IMR-90 (cell line): ENCODE data around the gene STAP2. TPM values are rescaled to one million over a fixed set of nuclear protein-coding genes. Genes with fewer than 3 reads are reported as not detected.

Experiments used
- ATAC-seq: fragments of 200-7000 bp; cut with Tn5 transposase; 2 replicates; pipeline ENCODE4 v1.9.1; 2020; ENCODE audit warnings: low read depth, mild to moderate bottlenecking, moderate library complexity
- BruUV-seq: library from RNA; stranded (reverse); fragments of 400-500 nt; replicated peaks from 2 replicates; lab custom pipeline; 2021; lab: Mats Ljungman, UMichigan
- CTCF ChIA-PET: fragments of 300-600 bp; formaldehyde crosslinking; extraction: SDS; loops from one replicate; lab custom pipeline; 2021; ENCODE audit warnings: antibody characterized with exemption; lab: Yijun Ruan, JAX
- POLR2A ChIA-PET: fragments of 300-600 bp; sonication (Branson Sonifier 250); formaldehyde crosslinking; loops from one replicate; lab custom pipeline; 2022; ENCODE audit warnings: antibody characterized with exemption; ENCODE audit not compliant: unreplicated experiment; lab: Charles Lee
- DNase-seq: peaks from one replicate; pipeline ENCODE4 v3.0.0; 2013
- H2AFZ ChIP-seq: replicated peaks from 2 replicates; pipeline ENCODE3; 2013; ENCODE audit warnings: low read length, mild to moderate bottlenecking; ENCODE audit not compliant: poor library complexity
- H2AK5ac ChIP-seq: 2 replicates; pipeline ENCODE4 v1.6.1; 2013; ENCODE audit warnings: low read depth, low read length, inconsistent platforms
- H2AK9ac ChIP-seq: replicated peaks from 2 replicates; pipeline ENCODE3; 2013; ENCODE audit warnings: mild to moderate bottlenecking, low read depth, low read length, moderate library complexity; ENCODE audit not compliant: poor library complexity
- H2BK120ac ChIP-seq: 2 replicates; pipeline ENCODE4 v1.6.1; 2013; ENCODE audit warnings: low read depth, low read length, inconsistent platforms
- H2BK15ac ChIP-seq: 3 replicates; pipeline ENCODE4 v1.6.1; 2013; ENCODE audit warnings: low read depth, low read length, inconsistent platforms
- H2BK20ac ChIP-seq: 2 replicates; pipeline ENCODE4 v1.6.1; 2013; ENCODE audit warnings: low read depth, mild to moderate bottlenecking, inconsistent platforms, low read length, moderate library complexity
- H2BK5ac ChIP-seq: 2 replicates; pipeline ENCODE4 v1.6.1; 2013; ENCODE audit warnings: mild to moderate bottlenecking, low read depth, low read length, inconsistent platforms; ENCODE audit not compliant: poor library complexity, severe bottlenecking
- H3K14ac ChIP-seq: replicated peaks from 2 replicates; pipeline ENCODE4 v1.6.1; 2013; ENCODE audit warnings: low read depth, low read length, inconsistent platforms
- H3K18ac ChIP-seq: 2 replicates; pipeline ENCODE4 v1.6.1; 2013; ENCODE audit warnings: low read depth, low read length, control low read depth
- H3K23ac ChIP-seq: 2 replicates; pipeline ENCODE4 v1.6.1; 2013; ENCODE audit warnings: low read depth, low read length, inconsistent platforms
- H3K27ac ChIP-seq: 2 replicates; pipeline ENCODE4 v1.5.1; 2013; ENCODE audit warnings: mild to moderate bottlenecking, control low read depth, low read length; ENCODE audit not compliant: insufficient read depth
- H3K27me3 ChIP-seq: 2 replicates; pipeline ENCODE4 v1.6.1; 2013; ENCODE audit warnings: low read length; ENCODE audit not compliant: control insufficient read depth, insufficient read depth
- H3K36me3 ChIP-seq: 2 replicates; pipeline ENCODE4 v1.6.1; 2013; ENCODE audit warnings: low read length, mixed read lengths; ENCODE audit not compliant: control insufficient read depth, insufficient read depth
- H3K4ac ChIP-seq: 2 replicates; pipeline ENCODE4 v1.6.1; 2013; ENCODE audit warnings: low read depth, low read length, inconsistent platforms
- H3K4me1 ChIP-seq: 2 replicates; pipeline ENCODE4 v1.6.1; 2013; ENCODE audit warnings: low read length, mixed read lengths; ENCODE audit not compliant: control insufficient read depth, insufficient read depth
- H3K4me2 ChIP-seq: 2 replicates; pipeline ENCODE4 v1.6.1; 2013; ENCODE audit warnings: low read depth, mild to moderate bottlenecking, control low read depth, low read length, moderate library complexity
- H3K4me3 ChIP-seq: 2 replicates; pipeline ENCODE4 v1.5.1; 2013; ENCODE audit warnings: low read depth, mild to moderate bottlenecking, control low read depth, low read length, moderate library complexity; ENCODE audit not compliant: insufficient read depth
- H3K56ac ChIP-seq: 2 replicates; pipeline ENCODE4 v1.6.1; 2013; ENCODE audit warnings: low read length, inconsistent platforms; ENCODE audit not compliant: insufficient read depth; ENCODE audit errors: extremely low read depth
- H3K79me1 ChIP-seq, 2 experiments: 2 replicates each; pipeline ENCODE4 v1.6.1; 2013; ENCODE audit warnings: low read length in 2 of 2, inconsistent platforms in 1 of 2, low read depth in 1 of 2
- H3K9ac ChIP-seq: 2 replicates; pipeline ENCODE4 v1.6.1; 2013; ENCODE audit warnings: low read depth, low read length, control low read depth
- H3K9me1 ChIP-seq: 2 replicates; pipeline ENCODE4 v1.6.1; 2013; ENCODE audit warnings: low read length, inconsistent platforms; ENCODE audit not compliant: insufficient read depth
- H3K9me3 ChIP-seq: 2 replicates; pipeline ENCODE4 v1.6.1; 2013; ENCODE audit warnings: low read length; ENCODE audit not compliant: control insufficient read depth, insufficient read depth
- H4K20me1 ChIP-seq: 2 replicates; pipeline ENCODE4 v1.6.1; 2013; ENCODE audit warnings: low read length, inconsistent platforms; ENCODE audit not compliant: insufficient read depth
- H4K5ac ChIP-seq: 2 replicates; pipeline ENCODE4 v1.6.1; 2013; ENCODE audit warnings: mild to moderate bottlenecking, low read depth, low read length, control low read depth
- H4K8ac ChIP-seq, 2 experiments: 2 replicates each; pipeline ENCODE4 v1.6.1; 2013; ENCODE audit warnings: low read depth in 2 of 2, low read length in 2 of 2, control low read depth in 1 of 2, inconsistent platforms in 1 of 2
- H4K91ac ChIP-seq: 2 replicates; pipeline ENCODE4 v1.6.1; 2013; ENCODE audit warnings: low read depth, low read length, inconsistent platforms; ENCODE audit not compliant: insufficient read depth
- BHLHE40 ChIP-seq: fragments of 150-350 bp; IDR thresholded peaks from 2 replicates; pipeline ENCODE4 v1.6.1; 2016; ENCODE audit warnings: mild to moderate bottlenecking, low read depth, low read length
- CEBPB ChIP-seq: IDR thresholded peaks from 2 replicates; pipeline ENCODE4 v1.6.1; 2012; ENCODE audit warnings: low read depth, low read length, improper control_type of control experiment
- CHD1 ChIP-seq: IDR thresholded peaks from 2 replicates; pipeline ENCODE4 v1.6.1; 2012; ENCODE audit warnings: low read depth, low read length, improper control_type of control experiment
- FOS ChIP-seq: fragments of 150-350 bp; IDR thresholded peaks from 2 replicates; pipeline ENCODE4 v1.6.1; 2016; ENCODE audit warnings: low read depth, low read length
- MAZ ChIP-seq: IDR thresholded peaks from 2 replicates; pipeline ENCODE4 v1.6.1; 2012; ENCODE audit warnings: low read depth, mild to moderate bottlenecking, low read length, improper control_type of control experiment, moderate library complexity, borderline replicate concordance
- MXI1 ChIP-seq: IDR thresholded peaks from 2 replicates; pipeline ENCODE4 v1.6.1; 2012; ENCODE audit warnings: low read depth, mild to moderate bottlenecking, low read length, moderate library complexity, borderline replicate concordance
- NFE2L2 ChIP-seq: fragments of 150-350 bp; IDR thresholded peaks from 2 replicates; pipeline ENCODE4 v1.6.1; 2016; ENCODE audit warnings: low read depth, mild to moderate bottlenecking, low read length
- POLR2A ChIP-seq: IDR thresholded peaks from 2 replicates; pipeline ENCODE4 v1.6.1; 2012; ENCODE audit warnings: mild to moderate bottlenecking, low read depth, low read length
- RAD21 ChIP-seq: IDR thresholded peaks from 2 replicates; pipeline ENCODE4 v1.6.1; 2012; ENCODE audit warnings: low read length, improper control_type of control experiment
- RCOR1 ChIP-seq: IDR thresholded peaks from 2 replicates; pipeline ENCODE4 v1.6.1; 2012; ENCODE audit warnings: mild to moderate bottlenecking, low read length, improper control_type of control experiment; ENCODE audit not compliant: insufficient replicate concordance
- RFX5 ChIP-seq: IDR thresholded peaks from 2 replicates; pipeline ENCODE4 v1.8.0; 2012; ENCODE audit warnings: low read depth, mild to moderate bottlenecking, low read length, moderate library complexity
- SMC3 ChIP-seq: fragments of 150-350 bp; IDR thresholded peaks from 2 replicates; pipeline ENCODE4 v1.6.1; 2016; ENCODE audit warnings: low read depth, mild to moderate bottlenecking, antibody characterized with exemption, low read length, moderate library complexity
- WGBS, 2 experiments: methylation state at CpG; one replicate each; pipeline versions ENCODE4 v1.1.5 to v1.1.7; 2013; ENCODE audit warnings: missing lambda C conversion rate in 2 of 2; ENCODE audit not compliant: insufficient read length in 1 of 2; ENCODE audit errors: extremely low coverage in 2 of 2; 5-methylcytosine and 5-hydroxymethylcytosine counted together
- dilution Hi-C: fragments of 300-500 bp; cut with HindIII; formaldehyde crosslinking; loops from one replicate; pipeline ENCODE4 v1.14.3; 2018; ENCODE audit warnings: low sequenced_read_pairs; ENCODE audit not compliant: unreplicated experiment
- in situ Hi-C: fragments of 300-500 bp; cut with MboI; formaldehyde crosslinking; loops from 3 replicates; pipeline ENCODE4 v1.14.3; 2019; ENCODE audit warnings: low sequenced_read_pairs, inconsistent platforms, mixed read lengths
- intact Hi-C: fragments of 100-400 bp; cut with micrococcal nuclease; formaldehyde crosslinking; loops from 2 replicates; pipeline ENCODE4 v1.10.0; 2022
- polyA plus RNA-seq, 3 experiments: library from polyadenylated mRNA; depleted of rRNA; stranded (reverse); fragments of >200 nt; gene quantifications; 2 replicates each; pipeline ENCODE4 v1.2.3, GENCODE V29; 2012; ENCODE audit warnings: low replicate concordance in 1 of 3
- total RNA-seq: library from RNA; depleted of rRNA; stranded (reverse); fragments of >200 nt; gene quantifications from 2 replicates; pipeline ENCODE4 v1.2.3, GENCODE V29; 2012
- TF ChIP-seq, protein P1 (sequence below): fragments of 150-350 bp; IDR thresholded peaks from 2 replicates; pipeline ENCODE4 v1.6.1; 2017; ENCODE audit warnings: mild to moderate bottlenecking, antibody characterized with exemption, low read length, low read depth
- TF ChIP-seq, protein P2 (sequence below): fragments of 150-350 bp; IDR thresholded peaks from 2 replicates; pipeline ENCODE4 v1.6.1; 2016; ENCODE audit warnings: low read depth, mild to moderate bottlenecking, low read length, moderate library complexity, borderline replicate concordance
- TF ChIP-seq, protein P3 (sequence below): conservative IDR thresholded peaks from 2 replicates; pipeline ENCODE4 v1.5.1; 2012; ENCODE audit warnings: mild to moderate bottlenecking, low read depth, low read length, improper control_type of control experiment

STAP2 gene
- total and polyA plus RNA-seq, 2 of the 4 experiments (the other 2 are of a cell fraction): 1.3 to 3.4 TPM

DNA sequence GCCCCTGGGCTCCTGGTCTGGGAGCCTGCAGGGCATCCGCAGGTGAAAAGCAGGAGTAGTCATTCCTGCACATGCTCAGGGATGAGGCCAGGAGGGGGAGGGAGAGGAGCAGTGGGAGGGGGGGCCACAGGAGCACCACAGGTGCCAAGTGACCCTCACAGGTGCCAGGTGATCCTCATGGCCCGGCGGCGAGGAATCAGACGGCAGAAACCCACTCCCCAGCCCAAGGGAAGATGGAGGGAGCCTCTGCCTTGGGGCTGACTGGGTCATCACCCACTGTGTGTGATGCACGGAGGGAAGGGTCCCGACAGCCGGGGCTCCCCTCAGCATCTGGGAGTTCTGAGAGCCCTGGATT is 34.4 kb upstream of the STAP2 start:
- dilution Hi-C loops: no loop called here
- no CpG with 5 or more reads among the region's 8 CpGs for WGBS, 2 experiments
- CTCF ChIA-PET: no interaction called here

More for the DNA sequence above, 34.4 kb upstream of the STAP2 start:
- H4K20me1 ChIP-seq: peaks cover 68% of the 10 kb centered on the region
- ATAC-seq (no peak), DNase-seq (no peak)
- intact Hi-C loops (no loop called here), in situ Hi-C loops (no loop called here)
- H3K9me3 ChIP-seq: no peaks in the 10 kb centered on the region
- peaks cover 42% of the 10 kb centered on the region for H3K9me1 ChIP-seq
- peak overlapping the region; percentile 91; the same call in 1 of the 2 replicates for H2BK120ac ChIP-seq
- H3K4me1 ChIP-seq: peaks cover 63% of the 10 kb centered on the region
- H3K4ac ChIP-seq: peak overlapping the region; percentile 97
- H3K23ac ChIP-seq: peak overlapping the region; percentile 77
- no peaks in the 10 kb centered on the region for H3K27me3 ChIP-seq
- H2AFZ ChIP-seq: no peak overlapping the region
- peak overlapping the region; percentile 82 to 95; a peak in 2 of 4 replicates for H4K8ac ChIP-seq
- H2BK15ac ChIP-seq: no peak overlapping the region
- POLR2A ChIA-PET: no interaction called here
- no peak overlapping the region for H3K18ac ChIP-seq
- H2BK5ac ChIP-seq: peak overlapping the region; percentile 94
- H3K14ac ChIP-seq: peak overlapping the region; percentile 74; the same call in 1 of the 2 replicates
- TF ChIP-seq SMC3: no peak
- TF ChIP-seq, protein P1, sequence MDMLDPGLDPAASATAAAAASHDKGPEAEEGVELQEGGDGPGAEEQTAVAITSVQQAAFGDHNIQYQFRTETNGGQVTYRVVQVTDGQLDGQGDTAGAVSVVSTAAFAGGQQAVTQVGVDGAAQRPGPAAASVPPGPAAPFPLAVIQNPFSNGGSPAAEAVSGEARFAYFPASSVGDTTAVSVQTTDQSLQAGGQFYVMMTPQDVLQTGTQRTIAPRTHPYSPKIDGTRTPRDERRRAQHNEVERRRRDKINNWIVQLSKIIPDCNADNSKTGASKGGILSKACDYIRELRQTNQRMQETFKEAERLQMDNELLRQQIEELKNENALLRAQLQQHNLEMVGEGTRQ: no peak
- no peak for TF ChIP-seq NFE2L2
- TF ChIP-seq CEBPB: no peak
- no peak for TF ChIP-seq RFX5
- TF ChIP-seq MXI1: no peak
- TF ChIP-seq, protein P2, sequence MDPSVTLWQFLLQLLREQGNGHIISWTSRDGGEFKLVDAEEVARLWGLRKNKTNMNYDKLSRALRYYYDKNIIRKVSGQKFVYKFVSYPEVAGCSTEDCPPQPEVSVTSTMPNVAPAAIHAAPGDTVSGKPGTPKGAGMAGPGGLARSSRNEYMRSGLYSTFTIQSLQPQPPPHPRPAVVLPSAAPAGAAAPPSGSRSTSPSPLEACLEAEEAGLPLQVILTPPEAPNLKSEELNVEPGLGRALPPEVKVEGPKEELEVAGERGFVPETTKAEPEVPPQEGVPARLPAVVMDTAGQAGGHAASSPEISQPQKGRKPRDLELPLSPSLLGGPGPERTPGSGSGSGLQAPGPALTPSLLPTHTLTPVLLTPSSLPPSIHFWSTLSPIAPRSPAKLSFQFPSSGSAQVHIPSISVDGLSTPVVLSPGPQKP: no peak
- no peak for TF ChIP-seq RCOR1
- no peak for TF ChIP-seq CHD1
- TF ChIP-seq MAZ: no peak
- no peak for TF ChIP-seq FOS
- no peak for TF ChIP-seq RAD21
- TF ChIP-seq BHLHE40: no peak
- TF ChIP-seq, protein P3, sequence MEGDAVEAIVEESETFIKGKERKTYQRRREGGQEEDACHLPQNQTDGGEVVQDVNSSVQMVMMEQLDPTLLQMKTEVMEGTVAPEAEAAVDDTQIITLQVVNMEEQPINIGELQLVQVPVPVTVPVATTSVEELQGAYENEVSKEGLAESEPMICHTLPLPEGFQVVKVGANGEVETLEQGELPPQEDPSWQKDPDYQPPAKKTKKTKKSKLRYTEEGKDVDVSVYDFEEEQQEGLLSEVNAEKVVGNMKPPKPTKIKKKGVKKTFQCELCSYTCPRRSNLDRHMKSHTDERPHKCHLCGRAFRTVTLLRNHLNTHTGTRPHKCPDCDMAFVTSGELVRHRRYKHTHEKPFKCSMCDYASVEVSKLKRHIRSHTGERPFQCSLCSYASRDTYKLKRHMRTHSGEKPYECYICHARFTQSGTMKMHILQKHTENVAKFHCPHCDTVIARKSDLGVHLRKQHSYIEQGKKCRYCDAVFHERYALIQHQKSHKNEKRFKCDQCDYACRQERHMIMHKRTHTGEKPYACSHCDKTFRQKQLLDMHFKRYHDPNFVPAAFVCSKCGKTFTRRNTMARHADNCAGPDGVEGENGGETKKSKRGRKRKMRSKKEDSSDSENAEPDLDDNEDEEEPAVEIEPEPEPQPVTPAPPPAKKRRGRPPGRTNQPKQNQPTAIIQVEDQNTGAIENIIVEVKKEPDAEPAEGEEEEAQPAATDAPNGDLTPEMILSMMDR: no peak
- TF ChIP-seq POLR2A: no peak
- H3K9ac ChIP-seq: peak overlapping the region; percentile 64
- peak overlapping the region; percentile 92 for H2AK9ac ChIP-seq
- peaks cover 5% of the 10 kb centered on the region for H3K36me3 ChIP-seq
- H4K91ac ChIP-seq: peak overlapping the region; percentile 20; the same call in 1 of the 2 replicates
- H3K79me1 ChIP-seq: peaks cover 13 to 98% of the 10 kb centered on the region in 2 experiments; a peak in 3 of 4 replicates
- no peak overlapping the region for H3K4me2 ChIP-seq
- H3K4me3 ChIP-seq: no peak overlapping the region
- no peak overlapping the region; the same call in 1 of the 2 replicates for H3K56ac ChIP-seq
- H2AK5ac ChIP-seq: peak overlapping the region; percentile 73; the same call in 1 of the 2 replicates
- no peak overlapping the region for H4K5ac ChIP-seq
- no TSS peak for BruUV-seq
- peak overlapping the region; percentile 90 for H3K27ac ChIP-seq
- H2BK20ac ChIP-seq: no peak overlapping the region
